IMR-90 (cell line): ENCODE data around the gene CUL9.

Experiments
- BHLHE40 ChIP-seq: fragments of 150-350 bp; IDR thresholded peaks from 2 replicates; pipeline ENCODE4 v1.6.1; 2016; ENCODE audit warnings: mild to moderate bottlenecking, low read depth, low read length
- ELK1 ChIP-seq: fragments of 150-350 bp; IDR thresholded peaks from 2 replicates; pipeline ENCODE4 v1.6.1; 2016; ENCODE audit warnings: low read depth, mild to moderate bottlenecking, low read length, moderate library complexity, borderline replicate concordance
- MAZ ChIP-seq: IDR thresholded peaks from 2 replicates; pipeline ENCODE4 v1.6.1; 2012; ENCODE audit warnings: low read depth, mild to moderate bottlenecking, low read length, improper control_type of control experiment, moderate library complexity, borderline replicate concordance
- MXI1 ChIP-seq: IDR thresholded peaks from 2 replicates; pipeline ENCODE4 v1.6.1; 2012; ENCODE audit warnings: low read depth, mild to moderate bottlenecking, low read length, moderate library complexity, borderline replicate concordance
- POLR2A ChIP-seq: IDR thresholded peaks from 2 replicates; pipeline ENCODE4 v1.6.1; 2012; ENCODE audit warnings: mild to moderate bottlenecking, low read depth, low read length
- RAD21 ChIP-seq: IDR thresholded peaks from 2 replicates; pipeline ENCODE4 v1.6.1; 2012; ENCODE audit warnings: low read length, improper control_type of control experiment
- SMC3 ChIP-seq: fragments of 150-350 bp; IDR thresholded peaks from 2 replicates; pipeline ENCODE4 v1.6.1; 2016; ENCODE audit warnings: low read depth, mild to moderate bottlenecking, antibody characterized with exemption, low read length, moderate library complexity
- TF ChIP-seq, protein P1 (sequence below): conservative IDR thresholded peaks from 2 replicates; pipeline ENCODE4 v1.5.1; 2012; ENCODE audit warnings: mild to moderate bottlenecking, low read depth, low read length, improper control_type of control experiment

DNA sequence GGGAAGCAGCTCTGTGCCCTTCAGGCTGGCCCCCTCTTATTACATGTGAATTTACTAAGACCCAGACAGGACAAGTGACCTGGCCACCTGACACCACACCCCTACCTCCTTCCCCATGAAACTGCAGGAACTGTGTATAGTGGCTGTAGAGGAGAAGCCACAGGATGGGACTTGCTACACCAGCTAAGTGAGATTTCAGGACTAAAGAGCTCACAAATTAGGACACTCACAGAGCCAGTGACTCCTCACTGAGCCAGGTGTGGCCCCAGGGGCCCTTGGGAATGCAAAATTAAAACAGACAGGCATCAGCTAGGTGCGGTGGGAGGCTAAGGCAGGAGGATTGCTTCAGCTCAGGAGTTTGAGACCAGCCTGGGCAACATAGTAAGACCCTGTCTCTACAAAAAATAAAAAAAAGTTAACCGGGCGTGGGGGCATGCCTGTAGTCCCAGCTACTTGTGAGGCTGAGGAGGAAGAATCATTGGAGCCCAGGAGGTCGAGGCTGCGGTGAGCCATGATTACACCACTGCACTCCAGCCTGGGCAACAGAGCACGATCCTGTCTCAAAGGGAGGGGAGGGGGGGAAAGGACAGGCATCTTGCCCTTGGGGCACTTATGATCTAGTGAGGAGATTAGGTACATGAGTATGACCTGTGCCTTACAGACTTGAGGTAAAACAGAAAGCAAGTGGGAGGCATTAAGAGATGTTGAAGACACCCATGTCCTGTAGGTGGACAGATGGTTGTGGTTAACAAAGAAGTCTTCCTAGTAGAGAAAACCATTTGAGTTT, 34.1 kb upstream of the CUL9 start:
- TF ChIP-seq, protein P1, sequence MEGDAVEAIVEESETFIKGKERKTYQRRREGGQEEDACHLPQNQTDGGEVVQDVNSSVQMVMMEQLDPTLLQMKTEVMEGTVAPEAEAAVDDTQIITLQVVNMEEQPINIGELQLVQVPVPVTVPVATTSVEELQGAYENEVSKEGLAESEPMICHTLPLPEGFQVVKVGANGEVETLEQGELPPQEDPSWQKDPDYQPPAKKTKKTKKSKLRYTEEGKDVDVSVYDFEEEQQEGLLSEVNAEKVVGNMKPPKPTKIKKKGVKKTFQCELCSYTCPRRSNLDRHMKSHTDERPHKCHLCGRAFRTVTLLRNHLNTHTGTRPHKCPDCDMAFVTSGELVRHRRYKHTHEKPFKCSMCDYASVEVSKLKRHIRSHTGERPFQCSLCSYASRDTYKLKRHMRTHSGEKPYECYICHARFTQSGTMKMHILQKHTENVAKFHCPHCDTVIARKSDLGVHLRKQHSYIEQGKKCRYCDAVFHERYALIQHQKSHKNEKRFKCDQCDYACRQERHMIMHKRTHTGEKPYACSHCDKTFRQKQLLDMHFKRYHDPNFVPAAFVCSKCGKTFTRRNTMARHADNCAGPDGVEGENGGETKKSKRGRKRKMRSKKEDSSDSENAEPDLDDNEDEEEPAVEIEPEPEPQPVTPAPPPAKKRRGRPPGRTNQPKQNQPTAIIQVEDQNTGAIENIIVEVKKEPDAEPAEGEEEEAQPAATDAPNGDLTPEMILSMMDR: no peak
- no peak for TF ChIP-seq ELK1
- no peak for TF ChIP-seq SMC3
- TF ChIP-seq POLR2A: no peak
- TF ChIP-seq MAZ: no peak
- no peak for TF ChIP-seq RAD21
- TF ChIP-seq MXI1: no peak
- TF ChIP-seq BHLHE40: no peak
